HEK293T (cell line): ENCODE measurements around the gene EFHB.

ENCODE experiments used
- CTCF ChIA-PET: fragments of 350-600 bp; formaldehyde crosslinking; extraction: SDS; loops from one replicate; lab custom pipeline; 2021; ENCODE audit warnings: antibody characterized with exemption, inconsistent platforms; lab: Yijun Ruan, JAX
- POLR2A ChIA-PET: fragments of 350-600 bp; formaldehyde crosslinking; extraction: SDS; loops from one replicate; lab custom pipeline; 2020; ENCODE audit warnings: antibody characterized with exemption, inconsistent platforms; lab: Yijun Ruan, JAX
- DNase-seq: peaks from one replicate; pipeline ENCODE4 v3.0.0; 2012; ENCODE audit warnings: mixed read lengths; ENCODE audit errors: extremely low spot score
- ARNT ChIP-seq: fragments of 450-650 bp; IDR thresholded peaks from 2 replicates; pipeline ENCODE4 v1.6.1; 2017; ENCODE audit warnings: mild to moderate bottlenecking
- BHLHE40 ChIP-seq: fragments of 450-650 bp; IDR thresholded peaks from 2 replicates; pipeline ENCODE4 v1.6.1; 2016; ENCODE audit warnings: mild to moderate bottlenecking, moderate library complexity, borderline replicate concordance
- CTBP1 ChIP-seq: fragments of 450-650 bp; IDR thresholded peaks from 2 replicates; pipeline ENCODE4 v1.6.1; 2016; ENCODE audit warnings: borderline replicate concordance
- ELF4 ChIP-seq: fragments of 450-650 bp; IDR thresholded peaks from 2 replicates; pipeline ENCODE4 v1.6.1; 2017; ENCODE audit warnings: antibody characterized with exemption
- FOXA1 ChIP-seq: fragments of 450-650 bp; IDR thresholded peaks from 2 replicates; pipeline ENCODE4 v1.6.1; 2016; ENCODE audit warnings: mild to moderate bottlenecking
- FOXK2 ChIP-seq: fragments of 450-650 bp; IDR thresholded peaks from 2 replicates; pipeline ENCODE4 v1.6.1; 2016; ENCODE audit warnings: mild to moderate bottlenecking
- FOXM1 ChIP-seq: fragments of 450-650 bp; IDR thresholded peaks from 2 replicates; pipeline ENCODE4 v1.6.1; 2017; ENCODE audit warnings: mild to moderate bottlenecking, borderline replicate concordance
- HDGF ChIP-seq: fragments of 450-650 bp; IDR thresholded peaks from 2 replicates; pipeline ENCODE4 v1.6.1; 2017; ENCODE audit warnings: antibody characterized with exemption, borderline replicate concordance
- L3MBTL2 ChIP-seq: fragments of 450-650 bp; conservative IDR thresholded peaks from 2 replicates; pipeline ENCODE4 v1.6.1; 2016; ENCODE audit warnings: mild to moderate bottlenecking
- LEF1 ChIP-seq: fragments of 450-650 bp; IDR thresholded peaks from 2 replicates; pipeline ENCODE4 v1.6.1; 2017; ENCODE audit warnings: mild to moderate bottlenecking, borderline replicate concordance
- NFRKB ChIP-seq: fragments of 450-650 bp; IDR thresholded peaks from 2 replicates; pipeline ENCODE4 v1.6.1; 2016; ENCODE audit warnings: mild to moderate bottlenecking, moderate library complexity
- PKNOX1 ChIP-seq: fragments of 450-650 bp; IDR thresholded peaks from 2 replicates; pipeline ENCODE4 v1.6.1; 2016
- SP1 ChIP-seq: fragments of 450-650 bp; IDR thresholded peaks from 2 replicates; pipeline ENCODE4 v1.6.1; 2017
- SUZ12 ChIP-seq: fragments of 450-650 bp; IDR thresholded peaks from 2 replicates; pipeline ENCODE4 v1.6.1; 2016; ENCODE audit warnings: mild to moderate bottlenecking
- TARDBP ChIP-seq: fragments of 450-650 bp; IDR thresholded peaks from 2 replicates; pipeline ENCODE4 v1.6.1; 2016
- ZNF384 ChIP-seq: fragments of 450-650 bp; IDR thresholded peaks from 2 replicates; pipeline ENCODE4 v1.6.1; 2016

The EFHB gene

GRCh38 chr3:19937459-19938294 is 3.7 kb upstream of the EFHB start:
- ChIA-PET CTCF (no interaction called here), POLR2A (no interaction called here)
- TF ChIP-seq SUZ12 (no peak), PKNOX1 (no peak), L3MBTL2 (no peak), LEF1 (no peak), ELF4 (no peak), FOXA1 (no peak), SP1 (no peak), ARNT (no peak), TARDBP (no peak), CTBP1 (no peak), NFRKB (no peak), FOXM1 (no peak), BHLHE40 (no peak), HDGF (no peak), ZNF384 (no peak), FOXK2 (no peak)
- no peak for DNase-seq

GRCh38 chr3:19932422-19932821 is 1.6 kb downstream of the EFHB start:
- no peak for DNase-seq
- ChIA-PET POLR2A (no interaction called here), CTCF (no interaction called here)
- TF ChIP-seq SP1 (no peak), LEF1 (no peak), ZNF384 (no peak), CTBP1 (no peak)

GRCh38 chr3:19931767-19932188 is 2.2 kb downstream of the EFHB start:
- ChIA-PET CTCF (no interaction called here), POLR2A (no interaction called here)
- DNase-seq = no peak
- no peak for TF ChIP-seq LEF1
- TF ChIP-seq SUZ12 = no peak
- TF ChIP-seq FOXA1 = no peak
- TF ChIP-seq FOXK2 = no peak
- no peak for TF ChIP-seq ELF4
- TF ChIP-seq FOXM1 = no peak
- no peak for TF ChIP-seq ZNF384
- TF ChIP-seq HDGF = no peak
- no peak for TF ChIP-seq SP1
- no peak for TF ChIP-seq NFRKB
- no peak for TF ChIP-seq BHLHE40
- no peak for TF ChIP-seq CTBP1
- no peak for TF ChIP-seq L3MBTL2
- TF ChIP-seq PKNOX1 = no peak
- no peak for TF ChIP-seq ARNT
- TF ChIP-seq TARDBP = no peak

GRCh38 chr3:19931180-19931692 is 2.8 kb downstream of the EFHB start:
- CTCF ChIA-PET = interaction anchor here (1.1 kb wide), 1 partner anchor 44 kb away, joined by 3 read pairs; no protein-coding TSS in a partner anchor
- TF ChIP-seq FOXM1 (no peak), L3MBTL2 (no peak), HDGF (no peak), SP1 (no peak), ARNT (no peak), LEF1 (no peak), SUZ12 (no peak), BHLHE40 (no peak), NFRKB (no peak), TARDBP (no peak), PKNOX1 (no peak), ELF4 (no peak), FOXA1 (no peak), CTBP1 (no peak), FOXK2 (no peak), ZNF384 (no peak)
- POLR2A ChIA-PET = no interaction called here
- DNase-seq = no peak

GRCh38 chr3:19920401-19921080 is 13.5 kb downstream of the EFHB start:
- CTCF ChIA-PET = no interaction called here
- no peak for DNase-seq
- POLR2A ChIA-PET = no interaction called here
- TF ChIP-seq BHLHE40 (no peak), CTBP1 (no peak), ZNF384 (no peak), PKNOX1 (no peak), FOXA1 (no peak), FOXM1 (no peak), ARNT (no peak), HDGF (no peak), NFRKB (no peak), LEF1 (no peak), L3MBTL2 (no peak), ELF4 (no peak), SUZ12 (no peak)
